GM12878 (cell line): ENCODE data around the gene HSD3B2. TPM values are rescaled to one million over a fixed set of nuclear protein-coding genes. Genes with fewer than 3 reads are reported as not detected.

ENCODE experiments used
- ATAC-seq: fragments of 200-7000 bp; cut with Tn5 transposase; 3 replicates; pipeline ENCODE4 v1.9.1; 2020; ENCODE audit warnings: mild to moderate bottlenecking, moderate library complexity
- BruUV-seq: library from RNA; stranded (reverse); fragments of 400-500 nt; replicated peaks from 2 replicates; lab custom pipeline; 2021; lab: Mats Ljungman, UMichigan
- CTCF ChIA-PET: fragments of 300-600 bp; sonication (Branson Sonifier 250); formaldehyde crosslinking; extraction: SDS; loops from one replicate; lab custom pipeline; 2021; ENCODE audit warnings: inconsistent platforms; lab: Yijun Ruan, JAX
- POLR2A ChIA-PET: fragments of 350-600 bp; formaldehyde crosslinking; extraction: SDS; loops from one replicate; lab custom pipeline; 2021; ENCODE audit warnings: inconsistent platforms; lab: Charles Lee
- RAD21 ChIA-PET: fragments of 300-600 bp; sonication (Branson Sonifier 250); formaldehyde crosslinking; loops from one replicate; lab custom pipeline; 2023; ENCODE audit warnings: antibody characterized with exemption; ENCODE audit not compliant: unreplicated experiment; lab: Charles Lee
- SMC1A ChIA-PET: fragments of 300-600 bp; sonication (Branson Sonifier 250); formaldehyde crosslinking; loops from one replicate; lab custom pipeline; 2023; ENCODE audit not compliant: unreplicated experiment, uncharacterized antibody; lab: Charles Lee
- DNase-seq: peaks from one replicate; pipeline ENCODE4 v3.0.0-alpha.2; 2011; ENCODE audit warnings: low read depth, low spot score
- FAIRE-seq: peaks from 3 replicates; lab custom pipeline; 2011; peaks lifted over from hg19 to GRCh38; lab: Jason Lieb, UNC
- H2AFZ ChIP-seq: 2 replicates; pipeline ENCODE4 v1.6.0; 2011; ENCODE audit warnings: low read depth, low read length, control low read depth; ENCODE audit not compliant: control insufficient read depth
- H3K27ac ChIP-seq: 2 replicates; pipeline ENCODE4 v1.5.1; 2011; ENCODE audit warnings: control low read depth; ENCODE audit not compliant: control insufficient read depth, insufficient read depth
- H3K27me3 ChIP-seq, 2 experiments: replicated peaks in 1 of 2; 2 replicates each; pipeline versions ENCODE4 v1.6.0 to v1.6.1; 2011; ENCODE audit warnings: low read length in 1 of 2; ENCODE audit not compliant: control insufficient read depth in 2 of 2, insufficient read depth in 2 of 2
- H3K36me3 ChIP-seq, 2 experiments: 2 replicates each; pipeline ENCODE4 v1.5.1; 2011; ENCODE audit warnings: low read length in 1 of 2; ENCODE audit not compliant: control insufficient read depth in 2 of 2, insufficient read depth in 2 of 2
- H3K4me1 ChIP-seq: 2 replicates; pipeline ENCODE4 v1.6.1; 2011; ENCODE audit warnings: mild to moderate bottlenecking, low read length, moderate library complexity, mixed read lengths; ENCODE audit not compliant: control insufficient read depth, insufficient read depth
- H3K4me2 ChIP-seq: 2 replicates; pipeline ENCODE4 v1.6.0; 2011; ENCODE audit warnings: control low read depth; ENCODE audit not compliant: control insufficient read depth, insufficient read depth
- H3K4me3 ChIP-seq: fragments of 200-600 bp; sonication (generic); 2 replicates; pipeline ENCODE4 v1.5.1; 2016
- H3K79me2 ChIP-seq: 2 replicates; pipeline ENCODE4 v1.6.0; 2011; ENCODE audit warnings: low read length; ENCODE audit not compliant: control insufficient read depth, insufficient read depth
- H3K9ac ChIP-seq: 2 replicates; pipeline ENCODE4 v1.8.0; 2011; ENCODE audit warnings: low read length, control low read depth, mixed read lengths; ENCODE audit not compliant: control insufficient read depth, insufficient read depth
- H3K9me3 ChIP-seq: replicated peaks from 3 replicates; pipeline ENCODE4 v1.5.1; 2011; ENCODE audit warnings: mild to moderate bottlenecking, low read length; ENCODE audit not compliant: control insufficient read depth, insufficient read depth
- H4K20me1 ChIP-seq: 2 replicates; pipeline ENCODE4 v1.6.0; 2011; ENCODE audit not compliant: control insufficient read depth, insufficient read depth
- CREM ChIP-seq: IDR thresholded peaks from 2 replicates; pipeline ENCODE4 v1.6.1; 2014; ENCODE audit warnings: antibody characterized with exemption, low read depth
- CUX1 ChIP-seq: IDR thresholded peaks from 2 replicates; pipeline ENCODE4 v1.6.1; 2012; ENCODE audit warnings: improper control_type of control experiment, low read depth, low read length; ENCODE audit not compliant: insufficient replicate concordance
- REST ChIP-seq: IDR thresholded peaks from 2 replicates; pipeline ENCODE4 v1.6.1; 2012; ENCODE audit warnings: mild to moderate bottlenecking, low read depth, low read length
- SKIL ChIP-seq: fragments of 450-650 bp; IDR thresholded peaks from 2 replicates; pipeline ENCODE4 v1.6.1; 2017; ENCODE audit warnings: mild to moderate bottlenecking, low read depth, inconsistent platforms; ENCODE audit not compliant: poor library complexity, severe bottlenecking
- YBX1 ChIP-seq: fragments of 450-650 bp; IDR thresholded peaks from 2 replicates; pipeline ENCODE4 v1.6.1; 2016; ENCODE audit warnings: antibody characterized with exemption
- ZBTB11 ChIP-seq: fragments of 450-650 bp; formaldehyde crosslinking; IDR thresholded peaks from 2 replicates; pipeline ENCODE4 v1.5.0; 2022; ENCODE audit warnings: mild to moderate bottlenecking, missing genetic modification characterization
- WGBS: methylation state at CpG from one replicate; pipeline ENCODE4 v1.1.6; 2016; ENCODE audit warnings: low lambda C conversion rate; ENCODE audit not compliant: insufficient replicate concordance, insufficient coverage; ENCODE audit errors: missing lambda C conversion rate; 5-methylcytosine and 5-hydroxymethylcytosine counted together
- in situ Hi-C: fragments of 300-500 bp; cut with MboI; formaldehyde crosslinking; loops from 9 replicates; pipeline ENCODE4 v1.14.3; 2018; ENCODE audit warnings: mixed read lengths
- intact Hi-C: fragments of 100-400 bp; cut with micrococcal nuclease; formaldehyde crosslinking; loops from one replicate; pipeline ENCODE4 v1.14.2; 2022; ENCODE audit not compliant: unreplicated experiment
- polyA plus RNA-seq, 11 experiments: library from polyadenylated mRNA; depleted of rRNA in 4 of 11; unstranded in 6 of 11; stranded (reverse) in 5 of 11; fragments of >200 nt; fragmentation: Nextera tagmentation in 4 of 11; fragmentation: Illumina TruSeq in 1 of 11; extraction: Ambion mirVana in 4 of 11; extraction: Trizol in 1 of 11; gene quantifications; 1 replicate in 1 of 11; 2 replicates in 10 of 11; pipeline versions ENCODE4 v1.2.1 to v1.2.3, GENCODE V29; 2011 to 2016; ENCODE audit warnings: inconsistent platforms in 2 of 11, missing spikeins in 2 of 11, low read depth in 1 of 11
- total RNA-seq, 4 experiments: library from RNA; depleted of rRNA in 3 of 4; stranded (reverse); fragments of >200 nt in 3 of 4; fragmentation: Illumina TruSeq in 1 of 4; extraction: Trizol in 1 of 4; gene quantifications; 2 replicates each; pipeline versions ENCODE4 v1.2.1 to v1.2.3, GENCODE V29; 2013 to 2021

HSD3B2 gene
- total and polyA plus RNA-seq, 10 of the 15 experiments (the other 5 are each of a cell fraction or from before 2014, with no cell fraction given), result 0.56 TPM; not detected in 9

- TF ChIP-seq REST, result no peak
- no peak for TF ChIP-seq SKIL
- no peak for TF ChIP-seq YBX1
Observed at GRCh38 chr1:119431836-119432235, 16.9 kb downstream of the HSD3B2 start (continued).

- H3K9ac ChIP-seq, result no peak overlapping the region
- CTCF ChIA-PET, result no interaction called here
- RAD21 ChIA-PET, result no interaction called here
- no peaks in the 10 kb centered on the region for H3K79me2 ChIP-seq
- DNase-seq, result no peak
- no peak for FAIRE-seq
- intact Hi-C loops, result no loop called here
- H2AFZ ChIP-seq, result no peak overlapping the region
- 0% methylated on average over 3 of the region's 3 CpGs for WGBS
- in situ Hi-C loops, result no loop called here
- SMC1A ChIA-PET, result no interaction called here
- no peak for ATAC-seq
- H3K4me2 ChIP-seq, result no peak overlapping the region
- no peaks in the 10 kb centered on the region for H3K36me3 ChIP-seq
- H3K4me3 ChIP-seq, result no peak overlapping the region
- no peaks in the 10 kb centered on the region for H3K4me1 ChIP-seq
- H3K9me3 ChIP-seq, result no peaks in the 10 kb centered on the region
- H3K27me3 ChIP-seq, result peaks cover 0 to 4% of the 10 kb centered on the region in 2 experiments
- no TSS peak for BruUV-seq
- no peak overlapping the region for H3K27ac ChIP-seq
- H4K20me1 ChIP-seq, result no peaks in the 10 kb centered on the region
- POLR2A ChIA-PET, result no interaction called here
- TF ChIP-seq ZBTB11 (CRISPR knock-in tag), result no peak
- no peak for TF ChIP-seq CREM
- TF ChIP-seq CUX1, result no peak
Observed at GRCh38 chr1:119435052-119435451, 20.1 kb downstream of the HSD3B2 start.
